Esophagus squamous epithelium (tissue), 4 donors: ENCODE data around the gene DNAJB12.

Experiments used
- CTCF ChIP-seq, 6 experiments: fragments of 450-650 bp in 4 of 6; fragments of 200-600 bp in 2 of 6; sonication (generic) in 2 of 6; IDR thresholded peaks; one replicate each; pipeline ENCODE4 v1.5.1; 2016 to 2019; ENCODE audit warnings: antibody characterized with exemption in 6 of 6, mild to moderate bottlenecking in 4 of 6, moderate library complexity in 4 of 6
- POLR2A ChIP-seq, 4 donors: fragments of 450-650 bp; IDR thresholded peaks; one replicate each; pipeline ENCODE4 v1.6.1; 2017; ENCODE audit warnings: antibody characterized with exemption in 4 of 4, mild to moderate bottlenecking in 4 of 4, moderate library complexity in 3 of 4

GRCh38 chr10:72322280-72323058, 32.2 kb downstream of the DNAJB12 start:
- TF ChIP-seq CTCF (IDR thresholded peaks at IDR 0.05): no peak
- TF ChIP-seq POLR2A (IDR thresholded peaks at IDR 0.05): no peak
